ENCODE data around the gene DCLRE1B. TPM values are rescaled to one million over a fixed set of nuclear protein-coding genes. Genes with fewer than 3 reads are reported as not detected.

DCLRE1B gene
- total RNA-seq, 1 experiment from 2014 or later, result 9.4 TPM

- Mint-ChIP-seq H3K4me1 (peaks cover 8% of the 10 kb centered on the region), H3K9me3 (no peaks in the 10 kb centered on the region), H3K27ac (no peak overlapping the region), H3K27me3 (ENCODE audit: low read depth) (no peaks in the 10 kb centered on the region), H3K4me3 (no peak overlapping the region), H3K36me3 (no peaks in the 10 kb centered on the region)
- ChIA-PET POLR2A (no interaction called here), CTCF (interaction anchor here (1.6 kb wide), 1 partner anchor 403 kb away, joined by 3 read pairs; no protein-coding TSS in a partner anchor)
- ATAC-seq (no peak), DNase-seq (ENCODE audit: low spot score) (no peak)
- TF ChIP-seq ZNF281 (CRISPR knock-in tag; IDR thresholded peaks at IDR 0.05), result no peak
- TF ChIP-seq HMGA2 (CRISPR knock-in tag; IDR thresholded peaks at IDR 0.05), result no peak
- TF ChIP-seq AR (CRISPR knock-in tag; IDR thresholded peaks at IDR 0.05), result no peak
- no peak for TF ChIP-seq USF2 (CRISPR knock-in tag; IDR thresholded peaks at IDR 0.05)
- TF ChIP-seq ZNF263 (CRISPR knock-in tag; IDR thresholded peaks at IDR 0.05; ENCODE audit: low read depth), result no peak
- TF ChIP-seq ZNF512 (CRISPR knock-in tag; IDR thresholded peaks at IDR 0.05; ENCODE audit: borderline replicate concordance), result no peak
- no peak for TF ChIP-seq RORB (CRISPR knock-in tag; IDR thresholded peaks at IDR 0.05)
- TF ChIP-seq PREB (CRISPR knock-in tag; IDR thresholded peaks at IDR 0.05; ENCODE audit: borderline replicate concordance), result no peak
- no peak for TF ChIP-seq ARID4B (CRISPR knock-in tag; IDR thresholded peaks at IDR 0.05; ENCODE audit: borderline replicate concordance)
- no peak for TF ChIP-seq IRF2 (CRISPR knock-in tag; IDR thresholded peaks at IDR 0.05; ENCODE audit: borderline replicate concordance, low read depth)
- no peak for TF ChIP-seq ATF6 (CRISPR knock-in tag; IDR thresholded peaks at IDR 0.05)
- TF ChIP-seq MYBL2 (CRISPR knock-in tag; IDR thresholded peaks at IDR 0.05), result no peak
- no peak for TF ChIP-seq FOXJ3 (CRISPR knock-in tag; IDR thresholded peaks at IDR 0.05; ENCODE audit: borderline replicate concordance)
- TF ChIP-seq USF1 (CRISPR knock-in tag; IDR thresholded peaks at IDR 0.05), result no peak
- TF ChIP-seq ZNF317 (CRISPR knock-in tag; IDR thresholded peaks at IDR 0.05; ENCODE audit: borderline replicate concordance, low read depth), result no peak
- no peak for TF ChIP-seq CREB1 (CRISPR knock-in tag; IDR thresholded peaks at IDR 0.05)
- TF ChIP-seq EMX1 (CRISPR knock-in tag; IDR thresholded peaks at IDR 0.05), result no peak
- TF ChIP-seq ZNF232 (CRISPR knock-in tag; IDR thresholded peaks at IDR 0.05), result no peak
- no peak for TF ChIP-seq ZNF416 (CRISPR knock-in tag; IDR thresholded peaks at IDR 0.05)
- no peak for TF ChIP-seq KAT7 (CRISPR knock-in tag; IDR thresholded peaks at IDR 0.05; ENCODE audit: borderline replicate concordance)
These were observed 25.4 kb upstream of the DCLRE1B start for GRCh38 chr1:113879739-113880038.
